Fibroblast of mammary gland (primary cell): ENCODE results near the gene ERVV-1.
"Not testable (repeated sequence)": the region's sequence is repeated elsewhere in the genome, so short reads cannot be mapped to it uniquely, and the experiment has no call there.

Experiments used
- DNase-seq: peaks from one replicate; pipeline ENCODE4 v3.0.0-alpha.2; 2010; ENCODE audit warnings: low read depth
- H3K4me3 ChIP-seq: 2 replicates; pipeline ENCODE4 v1.5.1; 2011; ENCODE audit warnings: low read depth, mild to moderate bottlenecking, low read length, moderate library complexity; ENCODE audit not compliant: control insufficient read depth
- CTCF ChIP-seq: conservative IDR thresholded peaks from 2 replicates; pipeline ENCODE4 v1.5.1; 2011; ENCODE audit warnings: low read depth, low read length, inconsistent platforms; ENCODE audit not compliant: control insufficient read depth, insufficient read depth

Gene ERVV-1

GRCh38 chr19:53015730-53016129, 2.0 kb downstream of the ERVV-1 start:
- H3K4me3 ChIP-seq: no peak overlapping the region
- no peak for DNase-seq
- no peak for TF ChIP-seq CTCF

GRCh38 chr19:53019684-53020083, 6.0 kb downstream of the ERVV-1 start:
- H3K4me3 ChIP-seq: no peak overlapping the region
- no peak for DNase-seq
- no peak for TF ChIP-seq CTCF

- DNase-seq, H3K4me3 ChIP-seq: not testable (repeated sequence)
Observed at GRCh38 chr19:53028306-53028705, 14.6 kb downstream of the ERVV-1 start.

GRCh38 chr19:53034054-53034453, 20.3 kb downstream of the ERVV-1 start:
- DNase-seq: no peak
- H3K4me3 ChIP-seq: no peak overlapping the region
- TF ChIP-seq CTCF: no peak

- no peak for TF ChIP-seq CTCF
- DNase-seq: no peak
Observed at GRCh38 chr19:53034948-53035675, 21.4 kb downstream of the ERVV-1 start.

GRCh38 chr19:53037101-53038097, 23.7 kb downstream of the ERVV-1 start:
- peak; percentile 40 for DNase-seq
- H3K4me3 ChIP-seq: peak overlapping the region; percentile 46
- no peak for TF ChIP-seq CTCF

More at GRCh38 chr19:53034948-53035675, 21.4 kb downstream of the ERVV-1 start:
- no peak overlapping the region for H3K4me3 ChIP-seq

- no peak overlapping the region for H3K4me3 ChIP-seq
- DNase-seq: no peak
- no peak for TF ChIP-seq CTCF
Observed at GRCh38 chr19:53041366-53041765, 27.6 kb downstream of the ERVV-1 start.
